OCI-LY1 (cell line): ENCODE data around the gene TEAD4.
A peak's percentile ranks its signal among the peaks of the same experiment; 100 is the strongest.

Source experiments
- H2AFZ ChIP-seq: fragments of 200-600 bp; sonication (generic), shearing (Covaris generic); 2 replicates; pipeline ENCODE4 v1.6.0; 2014; ENCODE audit warnings: antibody characterized with exemption, mild to moderate bottlenecking, low read length
- H3F3A ChIP-seq: fragments of 200-600 bp; sonication (generic), shearing (Covaris generic); 2 replicates; pipeline ENCODE4 v1.6.0; 2014; ENCODE audit warnings: mild to moderate bottlenecking, antibody characterized with exemption, low read length, moderate library complexity; ENCODE audit not compliant: insufficient read depth
- H3K27ac ChIP-seq: fragments of 200-600 bp; sonication (generic); 2 replicates; pipeline ENCODE4 v1.5.1; 2014; ENCODE audit warnings: low read length, mixed run types, mild to moderate bottlenecking, low read depth; ENCODE audit not compliant: poor library complexity, severe bottlenecking
- H3K27me3 ChIP-seq: fragments of 200-600 bp; sonication (generic); 2 replicates; pipeline ENCODE4 v1.6.0; 2014; ENCODE audit warnings: antibody characterized with exemption, mild to moderate bottlenecking, low read length, moderate library complexity; ENCODE audit not compliant: insufficient read depth
- H3K36me3 ChIP-seq: fragments of 200-600 bp; sonication (generic); 2 replicates; pipeline ENCODE4 v1.6.1; 2014; ENCODE audit warnings: mild to moderate bottlenecking, antibody characterized with exemption, low read length, moderate library complexity, mixed read lengths; ENCODE audit not compliant: insufficient read depth
- H3K4me1 ChIP-seq: fragments of 200-600 bp; sonication (generic); 2 replicates; pipeline ENCODE4 v1.5.1; 2014; ENCODE audit warnings: mild to moderate bottlenecking, low read length, moderate library complexity; ENCODE audit not compliant: insufficient read depth, severe bottlenecking
- H3K4me2 ChIP-seq: fragments of 200-600 bp; sonication (generic), shearing (Covaris generic); 2 replicates; pipeline ENCODE4 v1.6.1; 2014; ENCODE audit warnings: low read length
- H3K4me3 ChIP-seq: fragments of 200-600 bp; sonication (generic); 2 replicates; pipeline ENCODE4 v1.5.1; 2014; ENCODE audit warnings: low read length, low read depth, mild to moderate bottlenecking, mixed read lengths; ENCODE audit not compliant: poor library complexity, severe bottlenecking
- H3K79me2 ChIP-seq: fragments of 200-600 bp; shearing (Covaris generic); 2 replicates; pipeline ENCODE4 v1.6.1; 2016; ENCODE audit warnings: mixed run types, low read length, mixed read lengths; ENCODE audit not compliant: insufficient read depth
- H3K9ac ChIP-seq: fragments of 200-600 bp; sonication (generic), shearing (Covaris generic); 2 replicates; pipeline ENCODE4 v1.6.1; 2014; ENCODE audit warnings: mild to moderate bottlenecking, low read length, mixed read lengths
- H3K9me2 ChIP-seq: fragments of 200-600 bp; sonication (generic), shearing (Covaris generic); 2 replicates; pipeline ENCODE4 v1.6.1; 2014; ENCODE audit warnings: low read depth, mild to moderate bottlenecking, low read length, mixed read lengths
- H3K9me3 ChIP-seq: fragments of 200-600 bp; shearing (Covaris generic); 2 replicates; pipeline ENCODE4 v1.6.1; 2014; ENCODE audit warnings: low read length, mixed read lengths
- H4K20me1 ChIP-seq: fragments of 200-600 bp; sonication (generic), shearing (Covaris generic); 2 replicates; pipeline ENCODE4 v1.6.0; 2016; ENCODE audit warnings: mild to moderate bottlenecking, low read length; ENCODE audit not compliant: insufficient read depth
- EZH2 ChIP-seq: fragments of 200-600 bp; sonication (generic), shearing (Covaris generic); IDR thresholded peaks from 2 replicates; pipeline ENCODE4 v1.8.0; 2017; ENCODE audit warnings: borderline replicate concordance, mixed run types, mild to moderate bottlenecking, antibody characterized with exemption, low read length, moderate library complexity, mixed read lengths
- TF ChIP-seq, protein P1 (sequence below): fragments of 200-600 bp; sonication (generic), shearing (Covaris generic); IDR thresholded peaks from 2 replicates; pipeline ENCODE4 v1.5.1; 2017; ENCODE audit warnings: mild to moderate bottlenecking, antibody characterized with exemption, low read length, moderate library complexity, mixed read lengths

The TEAD4 gene

DNA sequence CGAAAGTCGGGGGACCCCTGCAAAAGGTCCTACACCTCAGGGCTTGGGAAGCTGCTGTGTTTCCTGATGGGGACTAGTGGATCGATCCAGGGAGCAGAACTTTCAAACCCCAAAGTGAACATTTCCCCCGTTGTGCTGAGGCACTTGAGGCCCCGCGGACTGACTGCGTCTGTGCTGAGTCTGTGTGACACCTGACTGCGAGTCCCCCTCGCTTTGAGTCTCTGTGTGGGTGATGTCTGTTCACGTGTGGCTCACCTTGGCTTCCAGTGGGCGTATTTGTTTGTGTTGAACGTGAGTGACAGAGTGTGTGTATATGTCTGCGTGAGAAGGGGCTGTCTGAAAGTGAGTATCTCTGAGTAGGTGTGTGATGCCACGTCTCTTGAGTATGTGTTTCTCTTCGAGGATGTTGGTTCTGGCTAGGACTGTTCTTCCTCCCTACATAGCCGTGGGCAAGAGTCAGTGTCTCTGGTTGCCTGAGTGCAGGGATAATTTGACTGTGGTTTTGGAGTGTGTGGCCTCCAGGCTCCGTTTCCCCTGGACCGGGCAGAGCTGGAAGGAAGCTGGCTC lies 1.3 kb downstream of the TEAD4 start:
- peaks cover 29% of the 10 kb centered on the region for H3K4me1 ChIP-seq

DNA sequence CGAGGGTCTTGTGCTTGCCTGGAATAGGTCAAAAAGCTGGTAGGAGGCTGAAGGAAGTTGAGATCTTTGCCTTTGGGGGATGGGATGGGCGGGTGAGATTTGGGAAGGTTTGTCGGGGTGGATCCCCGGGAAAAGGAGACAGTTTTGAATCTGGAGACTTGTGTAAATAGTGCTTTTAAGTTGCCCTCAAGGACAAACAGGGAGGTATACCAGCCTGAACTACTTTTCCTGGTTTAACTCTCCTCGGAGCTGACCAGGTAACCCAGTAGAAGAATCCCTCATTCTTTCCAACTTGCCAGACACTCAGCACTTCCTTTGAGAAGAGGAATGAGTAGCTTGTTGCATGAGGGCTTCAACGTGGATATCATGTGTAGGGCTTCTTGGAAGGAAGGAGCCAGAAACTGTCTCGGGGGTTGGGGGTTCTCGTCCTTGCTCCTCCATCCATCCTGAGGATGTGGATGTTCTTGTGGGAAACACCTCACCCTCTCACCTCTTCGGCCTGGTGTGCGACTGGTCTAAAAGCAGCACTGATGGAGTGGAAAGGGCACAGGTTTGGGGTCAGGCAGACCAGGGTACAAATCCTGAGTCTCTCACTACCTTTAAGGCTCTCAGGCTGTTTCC lies 1.9 kb downstream of the TEAD4 start:
- H3K79me2 ChIP-seq: no peaks in the 10 kb centered on the region
- TF ChIP-seq, protein P1, sequence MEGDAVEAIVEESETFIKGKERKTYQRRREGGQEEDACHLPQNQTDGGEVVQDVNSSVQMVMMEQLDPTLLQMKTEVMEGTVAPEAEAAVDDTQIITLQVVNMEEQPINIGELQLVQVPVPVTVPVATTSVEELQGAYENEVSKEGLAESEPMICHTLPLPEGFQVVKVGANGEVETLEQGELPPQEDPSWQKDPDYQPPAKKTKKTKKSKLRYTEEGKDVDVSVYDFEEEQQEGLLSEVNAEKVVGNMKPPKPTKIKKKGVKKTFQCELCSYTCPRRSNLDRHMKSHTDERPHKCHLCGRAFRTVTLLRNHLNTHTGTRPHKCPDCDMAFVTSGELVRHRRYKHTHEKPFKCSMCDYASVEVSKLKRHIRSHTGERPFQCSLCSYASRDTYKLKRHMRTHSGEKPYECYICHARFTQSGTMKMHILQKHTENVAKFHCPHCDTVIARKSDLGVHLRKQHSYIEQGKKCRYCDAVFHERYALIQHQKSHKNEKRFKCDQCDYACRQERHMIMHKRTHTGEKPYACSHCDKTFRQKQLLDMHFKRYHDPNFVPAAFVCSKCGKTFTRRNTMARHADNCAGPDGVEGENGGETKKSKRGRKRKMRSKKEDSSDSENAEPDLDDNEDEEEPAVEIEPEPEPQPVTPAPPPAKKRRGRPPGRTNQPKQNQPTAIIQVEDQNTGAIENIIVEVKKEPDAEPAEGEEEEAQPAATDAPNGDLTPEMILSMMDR: no peak
- no peak for TF ChIP-seq EZH2
- no peak overlapping the region for H2AFZ ChIP-seq
- H3K9me3 ChIP-seq: no peaks in the 10 kb centered on the region
- peaks cover 29% of the 10 kb centered on the region for H3K4me1 ChIP-seq
- no peaks in the 10 kb centered on the region for H3K9me2 ChIP-seq
- peak overlapping the region; percentile 81 for H3K4me2 ChIP-seq
- no peaks in the 10 kb centered on the region for H4K20me1 ChIP-seq
- no peaks in the 10 kb centered on the region for H3K27me3 ChIP-seq
- H3K4me3 ChIP-seq: peak overlapping the region; percentile 73
- no peak overlapping the region for H3K27ac ChIP-seq
- no peak overlapping the region; the same call in 1 of the 2 replicates for H3K9ac ChIP-seq
- 0 out of 2 replicates have a peak, but pooled peaks cover 2% of the 10 kb centered on the region for H3K36me3 ChIP-seq
- H3F3A ChIP-seq: no peaks in the 10 kb centered on the region

More for the DNA sequence above, 1.3 kb downstream of the TEAD4 start:
- H3K27me3 ChIP-seq: no peaks in the 10 kb centered on the region
- no peak for TF ChIP-seq EZH2
- TF ChIP-seq, protein P1: no peak
- H3K9me3 ChIP-seq: no peaks in the 10 kb centered on the region
- H3F3A ChIP-seq: no peaks in the 10 kb centered on the region
- peak overlapping the region; percentile 73 for H3K4me3 ChIP-seq
- no peaks in the 10 kb centered on the region for H3K9me2 ChIP-seq
- no peaks in the 10 kb centered on the region for H4K20me1 ChIP-seq
- H3K79me2 ChIP-seq: no peaks in the 10 kb centered on the region
- peak overlapping the region; percentile 70 for H3K9ac ChIP-seq
- peak overlapping the region; percentile 81 for H3K4me2 ChIP-seq
- H3K36me3 ChIP-seq: no peaks in the 10 kb centered on the region
- H2AFZ ChIP-seq: no peak overlapping the region
- no peak overlapping the region for H3K27ac ChIP-seq

DNA sequence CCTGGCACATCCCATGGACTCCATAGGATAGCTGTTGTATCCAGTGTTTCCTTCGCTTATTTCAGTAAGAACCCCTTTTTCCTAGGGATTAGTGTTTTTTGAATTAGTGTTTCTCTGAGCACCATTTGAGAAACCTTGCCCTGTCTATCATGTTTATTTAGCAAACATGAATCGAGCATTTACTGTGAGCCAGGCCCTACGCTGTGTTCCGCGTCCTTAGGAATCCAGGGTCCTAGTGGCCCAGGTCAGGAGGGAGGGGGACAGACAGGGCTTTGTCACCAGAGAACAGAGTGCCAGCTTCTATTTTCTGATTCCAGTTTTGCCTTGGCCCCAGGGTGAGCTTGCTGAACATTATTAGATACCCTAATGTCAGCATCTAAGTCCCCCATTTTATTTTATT lies 2.5 kb downstream of the TEAD4 start:
- peaks cover 29% of the 10 kb centered on the region for H3K4me1 ChIP-seq
- H3K9me3 ChIP-seq: no peaks in the 10 kb centered on the region
- no peak overlapping the region for H3K4me3 ChIP-seq
- H3K36me3 ChIP-seq: 0 out of 2 replicates have a peak, but pooled peaks cover 4% of the 10 kb centered on the region
- no peaks in the 10 kb centered on the region for H3K27me3 ChIP-seq
- H4K20me1 ChIP-seq: no peaks in the 10 kb centered on the region
- H3K9ac ChIP-seq: no peak overlapping the region
- H3K27ac ChIP-seq: no peak overlapping the region
- H2AFZ ChIP-seq: no peak overlapping the region
- H3K4me2 ChIP-seq: peak overlapping the region; percentile 81; the same call in 1 of the 2 replicates
- TF ChIP-seq, protein P1: no peak
- no peak for TF ChIP-seq EZH2
- H3K9me2 ChIP-seq: no peaks in the 10 kb centered on the region
- no peaks in the 10 kb centered on the region for H3K79me2 ChIP-seq
- no peaks in the 10 kb centered on the region for H3F3A ChIP-seq
